HG02763 (cell line): ENCODE measurements around the gene IL2RA.
"Not testable (repeated sequence)": the region's sequence is repeated elsewhere in the genome, so short reads cannot be mapped to it uniquely, and the experiment has no call there.

Experiments
- ATAC-seq: cut with Tn5 transposase; IDR thresholded peaks from one replicate; pipeline ENCODE4 v1.9.1; 2021; ENCODE audit warnings: mild to moderate bottlenecking, moderate library complexity; ENCODE audit not compliant: unreplicated experiment

Gene IL2RA

GRCh38 chr10:5963591-5963990, 98.6 kb downstream of the IL2RA start:
- no peak for ATAC-seq

DNA sequence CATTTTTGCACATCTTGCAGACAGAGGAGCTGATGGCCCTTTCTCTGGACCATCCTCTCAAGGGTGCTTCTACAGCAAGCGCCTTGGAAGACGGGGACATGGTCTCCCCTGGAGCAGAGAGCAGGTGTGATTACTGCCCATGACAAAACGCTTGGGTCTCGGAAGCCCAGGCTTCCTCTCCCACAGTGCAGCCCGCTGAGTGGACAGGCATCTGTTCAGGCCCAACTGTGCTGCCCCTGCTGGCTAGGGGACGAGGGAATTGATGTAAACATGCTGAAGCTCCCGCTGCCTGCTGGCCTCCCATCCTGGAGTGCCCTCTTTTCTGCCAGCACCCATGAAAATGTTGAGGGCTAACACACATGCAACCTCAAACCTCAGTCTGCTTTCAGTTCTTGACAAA, 99.1 kb downstream of the IL2RA start:
- ATAC-seq, result no peak

DNA sequence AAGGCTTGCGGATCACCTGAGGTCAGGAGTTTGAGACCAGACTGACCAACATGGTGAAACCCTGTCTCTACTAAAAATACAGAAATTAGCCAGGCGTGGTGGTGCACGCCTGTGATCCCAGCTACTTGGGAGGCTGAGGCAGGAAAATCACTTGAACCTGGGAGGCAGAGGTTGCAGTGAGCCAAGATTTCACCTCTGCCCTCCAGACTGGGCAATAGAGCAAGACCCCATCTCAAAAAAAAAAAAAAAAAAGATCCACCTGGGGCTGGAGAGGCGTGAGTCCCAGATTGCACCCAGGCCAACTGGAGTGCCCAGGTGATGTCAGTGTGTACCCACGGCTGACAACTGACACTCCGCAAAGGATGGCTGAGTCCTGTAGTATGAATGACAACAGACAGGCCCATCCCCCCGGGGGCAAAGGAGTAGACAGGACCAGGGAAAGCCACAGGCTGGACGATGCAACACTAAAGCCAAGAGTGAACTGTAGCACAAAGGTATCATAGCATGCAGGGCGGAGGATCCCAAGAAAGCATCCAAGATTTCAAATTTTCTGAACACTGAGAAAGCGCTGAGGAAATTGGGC, 99.7 kb downstream of the IL2RA start:
- not testable (repeated sequence) for ATAC-seq

DNA sequence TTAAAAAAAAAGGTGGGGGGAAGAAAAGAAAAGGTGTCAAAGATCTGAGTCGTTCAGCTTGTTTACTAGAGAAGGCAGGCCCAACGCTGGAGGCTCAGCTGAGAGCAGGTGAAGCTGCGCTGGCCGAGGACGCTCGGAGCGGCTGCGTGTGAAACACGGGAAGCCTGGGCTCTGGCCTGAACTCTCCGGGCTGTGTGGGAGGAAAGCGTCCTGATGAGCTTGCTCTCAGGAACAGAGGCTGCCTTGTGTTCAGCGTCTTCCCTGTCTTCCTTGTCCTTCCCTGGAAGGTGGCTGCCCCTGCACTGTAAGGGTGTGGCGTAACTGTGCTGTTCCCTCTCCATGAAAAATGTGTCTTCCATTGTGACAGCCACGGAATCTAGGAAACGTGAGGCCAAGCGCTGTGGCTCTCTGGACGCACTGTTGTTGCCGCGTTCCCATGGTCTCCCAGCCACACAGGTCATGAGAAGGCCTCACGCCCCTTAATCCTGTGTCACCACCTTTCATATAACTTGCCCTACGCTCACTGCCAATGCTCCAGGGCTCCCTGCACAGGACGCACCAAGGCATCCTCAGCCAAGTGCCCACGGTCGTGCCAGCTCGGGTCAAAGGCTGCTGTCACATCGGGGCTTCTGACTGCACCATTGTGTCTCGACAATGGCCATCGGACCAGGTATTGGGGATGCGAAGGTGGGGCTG, 100.6 kb downstream of the IL2RA start:
- ATAC-seq, result no peak

DNA sequence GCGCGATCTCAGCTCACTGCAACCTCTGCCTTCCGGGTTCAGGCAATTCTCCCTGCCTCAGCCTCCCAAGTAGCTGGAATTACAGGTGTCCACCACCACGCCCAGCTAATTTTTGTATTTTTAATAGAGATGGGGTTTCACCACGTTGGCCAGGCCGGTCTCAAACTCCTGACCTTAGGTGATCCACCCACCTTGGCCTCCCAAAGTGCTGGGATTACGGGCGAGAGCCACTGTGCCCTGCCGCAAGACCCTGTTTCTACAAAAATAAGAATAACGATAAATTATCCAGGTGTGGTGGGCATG, 101.2 kb downstream of the IL2RA start:
- not testable (repeated sequence) for ATAC-seq
